Dedifferentiated amniotic fluid mesenchymal stem cell (primary cell): ENCODE measurements around the gene DAPK3.

Source experiments
- DNase-seq: peaks from one replicate; pipeline ENCODE4 v3.0.0-alpha.2; 2016; ENCODE audit errors: extremely low spot score

Gene DAPK3

DNA sequence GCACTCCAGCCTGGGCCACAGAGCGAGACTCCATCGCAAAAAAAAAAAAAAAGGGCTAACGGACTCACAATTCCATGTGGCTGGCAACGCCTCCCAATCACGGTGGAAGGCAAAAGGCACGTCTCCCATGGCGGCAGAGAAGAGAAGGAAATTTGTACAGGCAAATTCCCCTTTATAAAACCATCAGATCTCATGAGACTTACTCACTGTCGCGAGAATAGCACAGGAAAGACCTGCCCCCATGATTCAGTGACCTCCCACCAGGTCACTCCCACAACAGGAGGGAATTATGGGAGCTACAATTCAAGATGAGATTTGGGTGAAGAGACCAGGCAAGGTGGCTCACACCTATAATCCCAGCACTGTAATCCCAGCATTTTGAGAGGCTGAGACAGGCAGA, 56.7 kb downstream of the DAPK3 start:
- DNase-seq: no peak

DNA sequence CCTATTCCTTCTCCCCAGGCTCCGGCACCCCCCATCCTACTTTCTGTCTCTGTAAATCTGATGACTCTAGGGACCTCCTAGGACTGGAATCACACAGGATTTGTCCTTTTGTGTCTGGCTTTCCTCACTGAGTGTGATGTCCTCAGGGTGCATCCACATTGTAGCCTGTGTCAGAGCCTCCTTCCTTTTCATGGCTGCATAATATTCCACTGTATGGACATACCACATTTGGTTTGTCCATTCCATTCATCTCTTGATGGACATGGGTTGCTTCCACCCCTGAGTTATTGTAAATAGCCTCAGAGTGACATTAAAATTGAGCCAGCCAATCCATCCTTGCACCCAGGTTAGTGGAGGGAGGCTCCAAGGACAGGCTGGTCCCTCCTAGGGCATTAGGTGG, 60.8 kb downstream of the DAPK3 start:
- no peak for DNase-seq
